Measurements from ENCODE around the gene INO80D.

DNA sequence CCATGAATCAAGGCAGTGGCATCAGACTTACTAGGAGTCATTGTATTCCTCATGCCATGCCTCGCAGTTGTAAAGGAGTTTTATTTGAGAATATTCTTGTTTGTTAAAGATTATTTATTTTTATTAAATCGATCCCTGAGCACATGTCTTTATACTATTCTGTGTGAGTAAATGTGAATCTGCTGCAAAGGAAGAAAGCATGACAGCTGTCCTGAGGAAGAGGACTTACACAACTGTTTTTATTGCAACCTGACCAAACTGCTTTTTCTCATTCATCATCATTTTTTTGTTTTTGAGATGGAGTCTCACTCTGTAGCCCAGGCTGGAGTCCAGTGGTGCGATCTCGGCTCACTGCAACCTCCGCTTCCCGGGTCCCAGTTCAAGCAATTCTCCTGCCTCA, 34.1 kb downstream of the INO80D start:
- TF ChIP-seq POLR2A (IDR thresholded peaks at IDR 0.05): no peak
- no peak for TF ChIP-seq CTCF (IDR thresholded peaks at IDR 0.05 in 4 of 5, conservative IDR thresholded peaks at IDR 0.05 in 1 of 5)
